WTC11 (cell line): ENCODE results near the gene BGN. TPM values are rescaled to one million over a fixed set of nuclear protein-coding genes. Genes with fewer than 3 reads are reported as not detected.

Experiments
- ATAC-seq: fragments of 200-7000 bp; cut with Tn5 transposase; 2 replicates; pipeline ENCODE4 v1.10.0; 2021; ENCODE audit warnings: mild to moderate bottlenecking, moderate library complexity
- CTCF ChIA-PET: fragments of 300-600 bp; sonication (Branson Sonifier 250); formaldehyde crosslinking; loops from one replicate; lab custom pipeline; 2021; ENCODE audit warnings: antibody characterized with exemption; lab: Charles Lee
- POLR2A ChIA-PET: fragments of 350-600 bp; sonication (Branson Sonifier 250); formaldehyde crosslinking; loops from one replicate; lab custom pipeline; 2021; ENCODE audit warnings: antibody characterized with exemption; lab: Charles Lee
- DNase-seq: peaks from one replicate; pipeline ENCODE4 v3.0.0; 2021; ENCODE audit warnings: low spot score
- H3K27ac Mint-ChIP-seq: 2 replicates; pipeline ENCODE4 v1.8.0; 2021; ENCODE audit warnings: mixed read lengths
- H3K27me3 Mint-ChIP-seq: 2 replicates; pipeline ENCODE4 v1.8.0; 2021; ENCODE audit warnings: low read depth, mild to moderate bottlenecking, moderate library complexity, mixed read lengths
- H3K36me3 Mint-ChIP-seq: 2 replicates; pipeline ENCODE4 v1.8.0; 2021; ENCODE audit warnings: mixed read lengths
- H3K4me1 Mint-ChIP-seq: 2 replicates; pipeline ENCODE4 v1.8.0; 2022; ENCODE audit warnings: mixed read lengths
- H3K4me3 Mint-ChIP-seq: 2 replicates; pipeline ENCODE4 v1.8.0; 2021; ENCODE audit warnings: mild to moderate bottlenecking, moderate library complexity, mixed read lengths
- H3K9me3 Mint-ChIP-seq: 2 replicates; pipeline ENCODE4 v1.8.0; 2021; ENCODE audit warnings: mixed read lengths
- AR ChIP-seq: fragments of 250-450 bp; sonication (Bioruptor Pico); IDR thresholded peaks from 2 replicates; pipeline ENCODE4 v1.9.0; 2021; ENCODE audit warnings: mild to moderate bottlenecking
- ARID4B ChIP-seq: sonication (generic); formaldehyde crosslinking; IDR thresholded peaks from 2 replicates; pipeline ENCODE4 v1.8.0; 2023; ENCODE audit warnings: missing genetic modification reagents, mild to moderate bottlenecking, borderline replicate concordance
- CBFB ChIP-seq: sonication (generic); formaldehyde crosslinking; IDR thresholded peaks from 2 replicates; pipeline ENCODE4 v1.8.1; 2022; ENCODE audit warnings: mild to moderate bottlenecking, low read depth, missing genetic modification reagents
- CREB1 ChIP-seq: sonication (generic); formaldehyde crosslinking; IDR thresholded peaks from 2 replicates; pipeline ENCODE4 v1.8.0; 2023; ENCODE audit warnings: mild to moderate bottlenecking, missing genetic modification reagents
- HMGXB4 ChIP-seq: sonication (generic); formaldehyde crosslinking; IDR thresholded peaks from 2 replicates; pipeline ENCODE4 v1.8.1; 2023; ENCODE audit warnings: mild to moderate bottlenecking, moderate library complexity, missing genetic modification reagents
- IRF1 ChIP-seq: sonication (generic); formaldehyde crosslinking; IDR thresholded peaks from 2 replicates; pipeline ENCODE4 v1.8.0; 2023; ENCODE audit warnings: missing genetic modification reagents
- NR1H2 ChIP-seq: sonication (generic); formaldehyde crosslinking; IDR thresholded peaks from 2 replicates; pipeline ENCODE4 v1.9.0; 2021; ENCODE audit warnings: mild to moderate bottlenecking, moderate library complexity, missing genetic modification reagents
- NR2C2 ChIP-seq: sonication (generic); formaldehyde crosslinking; IDR thresholded peaks from 2 replicates; pipeline ENCODE4 v1.8.0; 2022; ENCODE audit warnings: mild to moderate bottlenecking, missing genetic modification reagents
- NR3C1 ChIP-seq: sonication (generic); formaldehyde crosslinking; conservative IDR thresholded peaks from 2 replicates; pipeline ENCODE4 v1.8.1; 2023; ENCODE audit warnings: low read depth, mild to moderate bottlenecking, missing genetic modification reagents
- OVOL2 ChIP-seq: fragments of 250-450 bp; sonication (Bioruptor Pico); IDR thresholded peaks from 2 replicates; pipeline ENCODE4 v1.9.0; 2021; ENCODE audit warnings: mild to moderate bottlenecking, borderline replicate concordance
- SOX15 ChIP-seq: fragments of 250-450 bp; sonication (Bioruptor Pico); IDR thresholded peaks from 2 replicates; pipeline ENCODE4 v1.9.0; 2021; ENCODE audit warnings: mild to moderate bottlenecking
- ZBTB43 ChIP-seq: sonication (generic); formaldehyde crosslinking; IDR thresholded peaks from 2 replicates; pipeline ENCODE4 v1.8.1; 2023; ENCODE audit warnings: mild to moderate bottlenecking, missing genetic modification reagents
- ZNF263 ChIP-seq: sonication (generic); formaldehyde crosslinking; IDR thresholded peaks from 2 replicates; pipeline ENCODE4 v1.8.1; 2022; ENCODE audit warnings: low read depth, mild to moderate bottlenecking, moderate library complexity, missing genetic modification reagents
- ZNF512 ChIP-seq: sonication (generic); formaldehyde crosslinking; IDR thresholded peaks from 2 replicates; pipeline ENCODE4 v1.8.1; 2022; ENCODE audit warnings: missing genetic modification reagents, borderline replicate concordance
- ZNF532 ChIP-seq: fragments of 250-450 bp; sonication (Bioruptor Pico); IDR thresholded peaks from 2 replicates; pipeline ENCODE4 v1.9.0; 2021; ENCODE audit warnings: mild to moderate bottlenecking, borderline replicate concordance
- total RNA-seq: library from RNA; stranded (reverse); gene quantifications from 3 replicates; pipeline ENCODE4 v1.2.3, GENCODE V29; 2021

The BGN gene
- total RNA-seq, 1 experiment from 2014 or later: 1.8 TPM

- Mint-ChIP-seq H3K9me3 (no peaks in the 10 kb centered on the region), H3K36me3 (no peaks in the 10 kb centered on the region), H3K27me3 (peaks cover 19% of the 10 kb centered on the region), H3K4me3 (no peak overlapping the region), H3K27ac (no peak overlapping the region), H3K4me1 (0 out of 2 replicates have a peak, but pooled peaks cover 3% of the 10 kb centered on the region)
- peak; percentile 41 for DNase-seq
- ChIA-PET CTCF (interaction anchor here (0.7 to 2.0 kb wide), 5 partner anchors 13 to 88 kb away, joined by 3 to 8 read pairs (median 4); no protein-coding TSS in a partner anchor), POLR2A (no interaction called here)
- peak; percentile 71 for ATAC-seq
- no peak for TF ChIP-seq IRF1 (CRISPR knock-in tag)
- TF ChIP-seq HMGXB4 (CRISPR knock-in tag): no peak
- no peak for TF ChIP-seq AR (CRISPR knock-in tag)
- no peak for TF ChIP-seq SOX15
- no peak for TF ChIP-seq OVOL2 (CRISPR knock-in tag)
- no peak for TF ChIP-seq CREB1 (CRISPR knock-in tag)
- no peak for TF ChIP-seq ZNF532 (CRISPR knock-in tag)
- no peak for TF ChIP-seq ZNF263
- no peak for TF ChIP-seq NR3C1
- no peak for TF ChIP-seq ZBTB43 (CRISPR knock-in tag)
These were observed 27.5 kb downstream of the BGN start for GRCh38 chrX:153522259-153522658.

GRCh38 chrX:153523269-153523668 lies 28.5 kb downstream of the BGN start:
- no peaks in the 10 kb centered on the region for H3K9me3 Mint-ChIP-seq
- CTCF ChIA-PET: interaction anchor here (1.2 to 2.0 kb wide), 2 partner anchors 62 to 146 kb away, joined by 3 to 5 read pairs; no protein-coding TSS in a partner anchor
- H3K4me3 Mint-ChIP-seq: no peak overlapping the region
- no peak for TF ChIP-seq CBFB
- no peak for TF ChIP-seq NR2C2 (CRISPR knock-in tag)
- TF ChIP-seq NR1H2 (CRISPR knock-in tag): no peak
- TF ChIP-seq ZNF512 (CRISPR knock-in tag): no peak
- no peak for TF ChIP-seq HMGXB4 (CRISPR knock-in tag)
- no peak for TF ChIP-seq ARID4B

More at GRCh38 chrX:153523269-153523668, 28.5 kb downstream of the BGN start:
- DNase-seq (no peak), ATAC-seq (no peak)
- POLR2A ChIA-PET: no interaction called here
- H3K36me3 Mint-ChIP-seq: no peaks in the 10 kb centered on the region
- H3K27me3 Mint-ChIP-seq: peaks cover 17% of the 10 kb centered on the region
- 0 out of 2 replicates have a peak, but pooled peaks cover 3% of the 10 kb centered on the region for H3K4me1 Mint-ChIP-seq
- no peak overlapping the region for H3K27ac Mint-ChIP-seq
